ENCODE results near the gene RTEL1.

RTEL1 gene

DNA sequence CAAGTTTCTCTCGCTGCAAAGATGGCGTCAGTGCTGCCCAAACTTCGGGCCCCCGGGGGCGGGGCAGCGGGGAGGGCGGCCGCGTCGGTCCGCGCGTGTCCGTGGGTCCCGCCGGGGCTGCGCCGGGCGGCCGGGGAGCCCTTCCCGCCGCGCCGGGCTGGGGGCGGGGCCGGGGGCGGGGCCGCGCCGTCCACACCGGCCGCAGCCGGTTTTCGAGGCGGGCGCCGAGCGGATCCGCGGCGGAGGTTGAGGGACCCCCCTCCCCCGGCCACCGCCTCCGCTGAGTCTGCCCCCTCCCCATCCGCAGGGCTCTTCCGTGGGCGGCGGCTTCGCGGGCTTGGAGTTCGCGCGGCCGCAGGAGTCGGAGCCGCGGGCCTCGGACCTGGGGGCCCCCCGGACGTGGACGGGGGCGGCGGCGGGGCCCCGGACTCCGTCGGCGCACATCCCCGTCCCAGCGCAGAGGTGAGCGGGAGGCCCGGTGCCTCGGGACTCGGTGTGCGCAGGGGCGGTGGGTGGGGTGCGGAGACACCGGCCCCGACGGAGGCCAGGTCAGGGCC, 82.0 kb downstream of the RTEL1 start:
- Histone ChIP-seq H3K9me2 (replicated peaks; ENCODE audit: control insufficient read depth, low read length) (no peaks in the 10 kb centered on the region), H3K4me1 (ENCODE audit: control insufficient read depth, low read length) (peaks cover 42% of the 10 kb centered on the region), H3K27me3 (ENCODE audit: control insufficient read depth, low read length) (no peaks in the 10 kb centered on the region), H3K79me2 (ENCODE audit: control insufficient read depth, low read length) (no peaks in the 10 kb centered on the region), H4K20me1 (ENCODE audit: control insufficient read depth, insufficient read depth, low read depth, low read length) (no peaks in the 10 kb centered on the region), H3K9me3 (ENCODE audit: control insufficient read depth, insufficient read depth, low read length) (no peaks in the 10 kb centered on the region), H3K4me2 (ENCODE audit: low read length) (peak overlapping the region; percentile 61), H3K4me3 (ENCODE audit: low read length) (peak overlapping the region; percentile 65), H3F3A (ENCODE audit: control insufficient read depth, insufficient read depth) (0 out of 2 replicates have a peak, but pooled peaks cover 4% of the 10 kb centered on the region), H3K27ac (ENCODE audit: low read depth, low read length) (no peak overlapping the region), H3K36me3 (ENCODE audit: control insufficient read depth, low read length) (0 out of 2 replicates have a peak, but pooled peaks cover 5% of the 10 kb centered on the region)
- no peak for TF ChIP-seq EZH2phosphoT487 (IDR thresholded peaks at IDR 0.05; ENCODE audit: borderline replicate concordance, low read length)
- TF ChIP-seq, protein P1, sequence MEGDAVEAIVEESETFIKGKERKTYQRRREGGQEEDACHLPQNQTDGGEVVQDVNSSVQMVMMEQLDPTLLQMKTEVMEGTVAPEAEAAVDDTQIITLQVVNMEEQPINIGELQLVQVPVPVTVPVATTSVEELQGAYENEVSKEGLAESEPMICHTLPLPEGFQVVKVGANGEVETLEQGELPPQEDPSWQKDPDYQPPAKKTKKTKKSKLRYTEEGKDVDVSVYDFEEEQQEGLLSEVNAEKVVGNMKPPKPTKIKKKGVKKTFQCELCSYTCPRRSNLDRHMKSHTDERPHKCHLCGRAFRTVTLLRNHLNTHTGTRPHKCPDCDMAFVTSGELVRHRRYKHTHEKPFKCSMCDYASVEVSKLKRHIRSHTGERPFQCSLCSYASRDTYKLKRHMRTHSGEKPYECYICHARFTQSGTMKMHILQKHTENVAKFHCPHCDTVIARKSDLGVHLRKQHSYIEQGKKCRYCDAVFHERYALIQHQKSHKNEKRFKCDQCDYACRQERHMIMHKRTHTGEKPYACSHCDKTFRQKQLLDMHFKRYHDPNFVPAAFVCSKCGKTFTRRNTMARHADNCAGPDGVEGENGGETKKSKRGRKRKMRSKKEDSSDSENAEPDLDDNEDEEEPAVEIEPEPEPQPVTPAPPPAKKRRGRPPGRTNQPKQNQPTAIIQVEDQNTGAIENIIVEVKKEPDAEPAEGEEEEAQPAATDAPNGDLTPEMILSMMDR (IDR thresholded peaks at IDR 0.05; ENCODE audit: low read depth, low read length, poor library complexity, severe bottlenecking): no peak

DNA sequence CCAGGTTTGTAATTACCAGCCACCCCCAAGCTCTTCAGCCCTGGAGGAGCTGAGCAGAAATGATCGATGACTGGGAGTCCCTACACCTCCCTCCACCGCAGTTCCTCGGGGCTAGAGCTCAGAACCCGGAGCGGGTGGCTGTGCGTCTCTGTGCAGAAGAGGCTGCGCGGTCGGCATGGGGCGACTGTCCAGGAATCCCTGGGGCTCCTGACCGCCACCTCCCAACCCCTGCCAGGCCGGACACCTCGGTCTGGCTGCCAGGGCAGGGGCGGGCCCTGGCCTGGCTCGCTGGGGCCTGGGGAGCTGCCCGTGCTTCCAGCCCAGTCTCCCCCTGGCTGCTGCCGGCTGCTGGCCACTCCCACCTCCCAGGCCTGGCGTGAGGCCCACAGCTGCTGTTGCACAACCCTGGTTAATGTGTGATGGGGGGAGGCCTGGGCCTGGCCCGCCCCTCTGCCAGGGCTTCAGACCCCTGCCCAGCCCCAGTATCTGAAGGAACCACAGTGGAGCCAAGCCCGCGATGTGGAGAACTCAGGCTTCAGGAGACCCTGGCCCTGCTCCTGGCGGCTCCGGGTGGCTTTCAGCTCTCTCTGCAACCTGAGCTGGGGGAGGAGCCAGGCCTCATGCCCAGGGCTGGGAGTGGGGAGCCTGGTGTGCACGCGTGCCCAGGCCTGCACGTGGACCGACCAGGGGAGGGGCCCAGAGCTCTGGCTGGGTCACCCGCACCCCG, 82.7 kb downstream of the RTEL1 start:
- H3K9me3 ChIP-seq (ENCODE audit: control insufficient read depth, insufficient read depth, low read length): no peaks in the 10 kb centered on the region
- no peaks in the 10 kb centered on the region for H3K79me2 ChIP-seq (ENCODE audit: control insufficient read depth, low read length)
- H3K36me3 ChIP-seq (ENCODE audit: control insufficient read depth, low read length): 0 out of 2 replicates have a peak, but pooled peaks cover 5% of the 10 kb centered on the region
- H3K4me1 ChIP-seq (ENCODE audit: control insufficient read depth, low read length): peaks cover 40% of the 10 kb centered on the region
- no peaks in the 10 kb centered on the region for H4K20me1 ChIP-seq (ENCODE audit: control insufficient read depth, insufficient read depth, low read depth, low read length)
- peak overlapping the region; percentile 61 for H3K4me2 ChIP-seq (ENCODE audit: low read length)
- H3K27me3 ChIP-seq (ENCODE audit: control insufficient read depth, low read length): no peaks in the 10 kb centered on the region
- no peaks in the 10 kb centered on the region for H3K9me2 ChIP-seq (replicated peaks; ENCODE audit: control insufficient read depth, low read length)
- no peak overlapping the region for H3K27ac ChIP-seq (ENCODE audit: low read depth, low read length)
- peak overlapping the region; percentile 65 for H3K4me3 ChIP-seq (ENCODE audit: low read length)
- H3F3A ChIP-seq (ENCODE audit: control insufficient read depth, insufficient read depth): 0 out of 2 replicates have a peak, but pooled peaks cover 4% of the 10 kb centered on the region
- TF ChIP-seq, protein P1 (IDR thresholded peaks at IDR 0.05; ENCODE audit: low read depth, low read length, poor library complexity, severe bottlenecking): no peak
- TF ChIP-seq EZH2phosphoT487 (IDR thresholded peaks at IDR 0.05; ENCODE audit: borderline replicate concordance, low read length): no peak

DNA sequence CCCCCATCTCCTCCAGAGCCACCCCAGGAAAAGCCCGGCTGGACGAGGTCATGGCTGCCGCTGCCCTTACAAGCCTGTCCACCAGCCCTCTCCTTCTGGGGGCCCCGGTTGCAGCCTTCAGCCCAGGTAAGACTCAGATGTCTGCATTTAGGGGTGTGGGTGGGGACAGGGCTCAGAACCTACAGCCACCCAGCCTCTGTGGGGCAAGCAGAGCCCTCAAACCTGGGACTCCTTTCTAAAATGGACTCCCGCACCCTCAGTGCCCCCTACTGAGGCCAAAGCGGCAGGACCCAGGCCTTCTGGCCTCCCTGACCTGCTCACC, 83.2 kb downstream of the RTEL1 start:
- Histone ChIP-seq H3K9me2 (replicated peaks; ENCODE audit: control insufficient read depth, low read length) (no peaks in the 10 kb centered on the region), H3K27me3 (ENCODE audit: control insufficient read depth, low read length) (no peaks in the 10 kb centered on the region), H3F3A (ENCODE audit: control insufficient read depth, insufficient read depth) (0 out of 2 replicates have a peak, but pooled peaks cover 4% of the 10 kb centered on the region), H3K27ac (ENCODE audit: low read depth, low read length) (no peak overlapping the region), H4K20me1 (ENCODE audit: control insufficient read depth, insufficient read depth, low read depth, low read length) (no peaks in the 10 kb centered on the region), H3K4me3 (ENCODE audit: low read length) (no peak overlapping the region), H3K9me3 (ENCODE audit: control insufficient read depth, insufficient read depth, low read length) (no peaks in the 10 kb centered on the region), H3K4me1 (ENCODE audit: control insufficient read depth, low read length) (peaks cover 35% of the 10 kb centered on the region), H3K36me3 (ENCODE audit: control insufficient read depth, low read length) (0 out of 2 replicates have a peak, but pooled peaks cover 3% of the 10 kb centered on the region), H3K4me2 (ENCODE audit: low read length) (no peak overlapping the region), H3K79me2 (ENCODE audit: control insufficient read depth, low read length) (no peaks in the 10 kb centered on the region)
- TF ChIP-seq, protein P1 (IDR thresholded peaks at IDR 0.05; ENCODE audit: low read depth, low read length, poor library complexity, severe bottlenecking): no peak
- TF ChIP-seq EZH2phosphoT487 (IDR thresholded peaks at IDR 0.05; ENCODE audit: borderline replicate concordance, low read length): no peak

Data from DOHH2 (cell line).